ENCODE data around the gene CISD3. TPM values are rescaled to one million over a fixed set of nuclear protein-coding genes. Genes with fewer than 3 reads are reported as not detected.

Gene CISD3
- total RNA-seq, 1 donor from 2014 or later, result 9.4 TPM

DNA sequence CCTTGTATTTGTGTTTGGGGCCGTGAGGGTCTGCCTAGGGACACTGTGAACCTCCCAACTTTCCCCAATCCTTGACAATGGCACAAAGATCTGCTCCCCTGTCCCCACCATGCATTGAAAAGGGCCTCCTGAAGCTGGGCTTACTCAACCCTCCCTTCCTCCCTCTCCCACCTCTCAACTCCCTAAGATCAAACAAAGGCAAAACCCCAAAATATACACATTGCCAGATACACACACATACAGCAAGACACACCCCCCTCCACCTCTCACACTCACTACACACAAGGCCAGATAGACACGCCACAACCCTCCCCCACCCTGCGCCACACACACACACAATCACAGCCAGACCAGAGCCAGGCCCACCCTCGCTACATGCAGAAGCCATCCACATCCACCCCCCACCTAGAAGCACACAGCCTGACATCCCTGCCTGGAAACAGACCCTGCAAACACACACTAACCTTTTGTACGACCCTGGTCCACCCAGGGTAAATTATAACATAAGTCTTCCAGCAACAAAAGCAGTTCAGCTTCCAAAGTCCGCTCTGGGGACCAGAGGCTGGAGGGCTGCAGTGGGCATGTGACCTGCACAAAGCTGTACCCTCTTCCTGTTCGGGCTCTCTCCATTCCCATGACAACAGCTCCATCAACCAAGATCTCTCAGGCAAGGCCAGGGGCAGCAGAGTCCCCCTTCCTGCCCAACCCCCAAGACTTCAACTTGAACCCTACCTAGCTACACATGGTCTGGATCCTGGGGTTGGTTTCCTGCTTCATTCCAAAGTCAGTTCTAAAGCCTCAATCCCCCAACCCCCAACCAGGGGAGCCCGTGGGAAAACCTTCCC lies 16.1 kb downstream of the CISD3 start:
- no peak for DNase-seq (ENCODE audit: low read depth)
- H3K4me3 ChIP-seq (ENCODE audit: low read depth, low read length), result peak overlapping the region; percentile 99
- TF ChIP-seq, protein P1, sequence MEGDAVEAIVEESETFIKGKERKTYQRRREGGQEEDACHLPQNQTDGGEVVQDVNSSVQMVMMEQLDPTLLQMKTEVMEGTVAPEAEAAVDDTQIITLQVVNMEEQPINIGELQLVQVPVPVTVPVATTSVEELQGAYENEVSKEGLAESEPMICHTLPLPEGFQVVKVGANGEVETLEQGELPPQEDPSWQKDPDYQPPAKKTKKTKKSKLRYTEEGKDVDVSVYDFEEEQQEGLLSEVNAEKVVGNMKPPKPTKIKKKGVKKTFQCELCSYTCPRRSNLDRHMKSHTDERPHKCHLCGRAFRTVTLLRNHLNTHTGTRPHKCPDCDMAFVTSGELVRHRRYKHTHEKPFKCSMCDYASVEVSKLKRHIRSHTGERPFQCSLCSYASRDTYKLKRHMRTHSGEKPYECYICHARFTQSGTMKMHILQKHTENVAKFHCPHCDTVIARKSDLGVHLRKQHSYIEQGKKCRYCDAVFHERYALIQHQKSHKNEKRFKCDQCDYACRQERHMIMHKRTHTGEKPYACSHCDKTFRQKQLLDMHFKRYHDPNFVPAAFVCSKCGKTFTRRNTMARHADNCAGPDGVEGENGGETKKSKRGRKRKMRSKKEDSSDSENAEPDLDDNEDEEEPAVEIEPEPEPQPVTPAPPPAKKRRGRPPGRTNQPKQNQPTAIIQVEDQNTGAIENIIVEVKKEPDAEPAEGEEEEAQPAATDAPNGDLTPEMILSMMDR (conservative IDR thresholded peaks at IDR 0.05; ENCODE audit: low read depth, low read length), result no peak

DNA sequence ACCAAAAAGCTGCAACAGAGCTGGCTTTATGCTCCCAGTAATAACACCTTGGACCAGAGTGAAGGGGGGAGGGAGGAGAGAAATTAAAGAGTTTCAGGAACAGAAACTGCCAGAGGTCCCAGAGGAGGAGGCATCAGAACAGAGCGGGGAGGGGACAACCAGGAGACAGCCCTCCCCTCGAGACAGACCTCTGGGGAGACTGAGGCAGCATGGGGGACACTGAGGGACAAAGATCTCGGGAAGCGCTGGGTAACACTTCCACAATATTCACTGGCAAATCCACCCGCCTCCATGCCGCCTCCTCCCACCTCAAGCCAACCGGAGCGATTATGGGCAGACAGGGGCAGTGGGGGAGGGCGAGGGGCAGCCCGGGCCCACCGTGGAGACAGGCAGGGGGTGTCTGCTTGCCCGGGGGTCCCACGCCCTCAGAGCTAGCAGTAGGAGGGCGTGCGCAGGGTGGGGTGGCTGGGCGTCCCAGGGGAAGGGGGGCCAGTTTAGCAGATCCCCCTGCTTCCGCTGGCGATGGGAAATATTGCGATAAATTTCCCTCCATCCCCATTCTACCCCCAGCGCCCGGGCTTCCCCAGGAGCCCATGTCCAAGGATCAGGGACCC lies 16.8 kb downstream of the CISD3 start:
- TF ChIP-seq, protein P1 (conservative IDR thresholded peaks at IDR 0.05; ENCODE audit: low read depth, low read length), result no peak
- peak overlapping the region; percentile 99 for H3K4me3 ChIP-seq (ENCODE audit: low read depth, low read length)
- DNase-seq (ENCODE audit: low read depth), result no peak

DNA sequence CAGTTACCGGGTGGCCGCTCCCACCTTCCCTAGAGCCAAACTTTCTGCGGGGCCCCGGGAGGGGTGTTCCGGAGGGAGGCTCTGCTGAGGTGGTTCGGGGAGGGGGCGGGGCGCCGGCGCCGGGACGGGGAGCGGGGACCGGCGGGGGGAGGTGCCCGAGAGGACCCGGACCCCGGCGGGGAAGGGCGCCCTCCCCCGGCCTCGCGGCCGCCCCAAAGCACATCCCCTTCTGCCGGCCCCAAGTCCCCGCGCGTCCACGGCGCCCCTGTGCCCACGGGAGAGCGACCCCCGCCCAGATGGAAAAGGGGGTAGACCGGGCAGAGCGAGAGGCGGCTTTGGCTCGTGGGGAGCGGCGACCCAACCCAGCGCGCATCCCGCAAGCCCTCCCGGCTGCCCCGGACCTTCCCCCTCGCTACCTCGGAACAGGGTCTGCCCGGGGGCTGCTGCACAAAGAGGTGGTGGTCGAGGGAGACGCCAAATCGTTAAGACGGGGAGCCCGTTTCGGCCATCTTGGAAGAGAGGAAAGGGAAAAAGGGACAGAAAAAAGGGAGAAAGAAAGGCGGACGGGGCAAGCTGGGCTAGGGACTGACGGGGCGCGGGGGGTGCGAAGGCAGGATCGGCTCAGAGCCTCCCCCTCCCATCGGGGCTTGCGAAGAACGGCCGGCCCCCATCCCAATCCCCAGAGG lies 17.5 kb downstream of the CISD3 start:
- H3K4me3 ChIP-seq (ENCODE audit: low read depth, low read length), result peak overlapping the region; percentile 99
- TF ChIP-seq, protein P1 (conservative IDR thresholded peaks at IDR 0.05; ENCODE audit: low read depth, low read length), result no peak
- DNase-seq (ENCODE audit: low read depth), result no peak

DNA sequence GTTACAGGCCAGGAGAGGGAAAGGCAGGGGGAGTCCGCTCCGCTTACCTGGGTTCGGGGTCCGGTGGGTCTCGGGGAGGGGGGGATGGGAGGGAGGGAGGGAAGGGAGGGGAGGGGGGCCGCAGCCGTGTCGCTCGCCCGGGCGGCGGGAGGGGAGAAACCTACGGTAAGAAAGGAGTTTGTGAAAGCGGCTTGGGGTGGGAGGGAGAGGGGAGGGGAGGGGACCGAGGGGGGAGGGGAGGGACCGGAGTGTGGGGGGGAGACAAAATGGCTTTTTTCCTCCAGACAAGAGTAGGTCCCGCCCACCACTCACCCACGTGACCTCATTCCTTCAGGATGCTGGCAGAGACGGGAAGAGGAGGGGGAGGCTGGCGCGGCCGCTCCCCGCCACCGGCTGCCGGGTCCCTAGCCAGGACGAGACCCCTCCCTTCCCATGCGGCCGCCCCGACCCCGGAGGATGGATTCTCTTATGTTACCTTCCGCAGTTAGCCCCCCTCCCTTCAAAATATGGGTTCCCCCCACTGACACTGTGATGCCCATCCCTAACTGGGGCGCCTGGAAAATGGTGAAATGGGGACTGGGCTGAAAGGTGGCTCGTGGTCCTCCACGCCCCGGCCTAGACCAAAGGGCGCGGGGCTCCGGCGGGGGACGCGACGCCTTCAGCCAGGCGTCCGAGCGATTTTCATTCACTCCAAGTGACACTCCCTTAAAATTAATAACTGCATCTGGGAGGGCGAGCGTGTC lies 18.2 kb downstream of the CISD3 start, which contains the start of gene PCGF2:
PCGF2 (minus strand) TSS at position 188 of the 743 bp plus-strand sequence. CDS start 7,934 bp downstream, outside the sequence.
- peak; percentile 25 for DNase-seq (ENCODE audit: low read depth)
- TF ChIP-seq, protein P1 (conservative IDR thresholded peaks at IDR 0.05; ENCODE audit: low read depth, low read length), result no peak
- H3K4me3 ChIP-seq (ENCODE audit: low read depth, low read length), result peak within 1 kb of the TSS; percentile 99

DNA sequence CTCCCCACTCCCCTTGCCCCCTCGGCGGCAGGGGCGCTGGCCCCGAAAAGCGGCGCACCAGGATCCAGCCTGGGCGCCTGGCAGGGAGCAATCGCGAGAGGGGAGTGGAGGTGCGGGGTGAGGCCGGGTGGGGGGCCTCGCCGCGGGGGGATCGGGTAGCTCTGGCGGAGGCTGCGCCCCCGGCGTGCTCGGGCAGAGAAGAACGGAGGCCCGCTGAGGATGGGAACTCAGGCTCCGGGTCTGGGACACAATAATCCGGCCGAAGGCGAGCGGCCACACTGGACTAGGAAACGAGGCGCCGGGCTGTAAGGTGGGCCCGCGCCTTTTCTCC lies 18.7 kb downstream of the CISD3 start:
- TF ChIP-seq, protein P1 (conservative IDR thresholded peaks at IDR 0.05; ENCODE audit: low read depth, low read length), result no peak
- H3K4me3 ChIP-seq (ENCODE audit: low read depth, low read length), result peak overlapping the region; percentile 99
- DNase-seq (ENCODE audit: low read depth), result no peak

DNA sequence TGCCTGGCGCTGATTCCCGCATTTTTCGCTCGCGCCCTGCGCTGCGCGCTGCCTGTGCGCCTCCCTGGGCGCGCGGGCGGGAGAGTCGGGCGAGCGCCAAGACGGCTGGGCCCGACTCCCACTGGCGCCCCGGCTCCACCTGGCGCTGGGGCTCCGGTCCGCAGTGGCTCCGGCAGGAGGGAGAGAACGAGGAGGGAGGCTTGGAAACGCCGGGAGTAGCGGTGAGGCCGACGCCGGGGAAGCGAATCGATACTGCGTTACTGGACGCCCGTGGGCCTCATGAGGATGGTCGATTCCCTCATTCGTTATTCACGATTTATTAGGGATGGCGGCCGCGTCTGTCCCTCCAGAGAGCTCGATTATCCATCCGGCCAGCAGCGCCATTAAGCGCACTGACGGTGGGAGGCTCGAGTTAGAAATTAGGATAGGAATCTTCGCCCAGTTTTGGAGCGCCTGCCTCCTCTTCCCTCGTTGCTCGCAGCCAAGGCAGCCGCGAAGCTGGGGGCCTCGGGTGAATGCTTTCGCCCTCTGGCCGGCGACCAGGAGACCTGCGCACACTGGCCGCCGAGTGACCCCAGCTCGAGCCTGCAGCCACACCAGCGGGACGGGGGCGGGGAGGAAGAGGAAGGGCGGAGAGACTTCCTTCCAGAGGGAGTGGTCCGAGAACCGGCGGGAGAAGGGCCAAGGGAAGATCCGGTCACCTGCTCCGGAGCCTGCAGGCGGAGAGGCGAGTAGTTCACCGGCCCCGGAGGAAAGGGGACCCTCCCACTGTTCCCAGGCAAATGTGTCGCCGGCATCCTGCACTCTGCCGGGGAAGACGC lies 19.3 kb downstream of the CISD3 start:
- TF ChIP-seq, protein P1 (conservative IDR thresholded peaks at IDR 0.05; ENCODE audit: low read depth, low read length), result peak; percentile 4
- H3K4me3 ChIP-seq (ENCODE audit: low read depth, low read length), result peak overlapping the region; percentile 99
- peak; percentile 9 for DNase-seq (ENCODE audit: low read depth)
